ENCODE measurements around the gene ARHGAP26.

DNA sequence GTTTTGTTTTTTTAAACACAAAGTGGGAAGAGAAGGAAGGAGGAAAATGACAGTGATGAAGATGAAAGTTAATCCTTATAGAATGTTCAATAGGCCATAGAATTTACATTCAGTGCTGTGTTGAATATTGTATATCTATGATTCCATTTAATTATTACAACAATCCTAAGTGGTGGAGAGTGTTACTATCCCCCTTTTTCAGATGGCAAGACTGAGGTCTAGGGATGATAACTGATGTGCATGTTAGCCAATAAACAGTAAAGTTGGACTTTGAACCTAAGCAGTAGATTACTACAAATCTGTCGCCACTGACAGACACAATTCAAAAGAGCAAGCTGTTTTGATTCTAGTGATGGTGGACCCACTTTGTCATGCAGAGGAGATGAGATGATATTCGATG, 237.9 kb downstream of the ARHGAP26 start:
- TF ChIP-seq POLR2AphosphoS5 (IDR thresholded peaks at IDR 0.05) = no peak
- TF ChIP-seq, protein P1, sequence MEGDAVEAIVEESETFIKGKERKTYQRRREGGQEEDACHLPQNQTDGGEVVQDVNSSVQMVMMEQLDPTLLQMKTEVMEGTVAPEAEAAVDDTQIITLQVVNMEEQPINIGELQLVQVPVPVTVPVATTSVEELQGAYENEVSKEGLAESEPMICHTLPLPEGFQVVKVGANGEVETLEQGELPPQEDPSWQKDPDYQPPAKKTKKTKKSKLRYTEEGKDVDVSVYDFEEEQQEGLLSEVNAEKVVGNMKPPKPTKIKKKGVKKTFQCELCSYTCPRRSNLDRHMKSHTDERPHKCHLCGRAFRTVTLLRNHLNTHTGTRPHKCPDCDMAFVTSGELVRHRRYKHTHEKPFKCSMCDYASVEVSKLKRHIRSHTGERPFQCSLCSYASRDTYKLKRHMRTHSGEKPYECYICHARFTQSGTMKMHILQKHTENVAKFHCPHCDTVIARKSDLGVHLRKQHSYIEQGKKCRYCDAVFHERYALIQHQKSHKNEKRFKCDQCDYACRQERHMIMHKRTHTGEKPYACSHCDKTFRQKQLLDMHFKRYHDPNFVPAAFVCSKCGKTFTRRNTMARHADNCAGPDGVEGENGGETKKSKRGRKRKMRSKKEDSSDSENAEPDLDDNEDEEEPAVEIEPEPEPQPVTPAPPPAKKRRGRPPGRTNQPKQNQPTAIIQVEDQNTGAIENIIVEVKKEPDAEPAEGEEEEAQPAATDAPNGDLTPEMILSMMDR (IDR thresholded peaks at IDR 0.05) = no peak
- no peak for TF ChIP-seq EP300 (IDR thresholded peaks at IDR 0.05)

All from sigmoid colon (tissue), 4 donors.